ENCODE results near the gene GPR26. TPM values are rescaled to one million over a fixed set of nuclear protein-coding genes. Genes with fewer than 3 reads are reported as not detected.

GPR26 gene
- total RNA-seq, 4 donors from 2014 or later, result not detected

GRCh38 chr10:123715546-123715945, 49.4 kb downstream of the GPR26 start:
- WGBS, result 78% methylated on average over 2 of the region's 2 CpGs
- TF ChIP-seq POLR2AphosphoS5 (IDR thresholded peaks at IDR 0.05), result no peak
- no peak for TF ChIP-seq POLR2A (IDR thresholded peaks at IDR 0.05)
- TF ChIP-seq EP300 (IDR thresholded peaks at IDR 0.05), result no peak
- TF ChIP-seq CTCF (IDR thresholded peaks at IDR 0.05), result no peak
- no peaks in the 10 kb centered on the region for H3K9me3 ChIP-seq
- H3K4me3 ChIP-seq, result no peak overlapping the region
- H3K36me3 ChIP-seq, result no peaks in the 10 kb centered on the region
- H3K27ac ChIP-seq, result no peak overlapping the region
- H3K27me3 ChIP-seq, result peaks cover 7% of the 10 kb centered on the region
- DNase-seq (ENCODE audit: low spot score in 2 of 2), result no peak
- no peaks in the 10 kb centered on the region for H3K4me1 ChIP-seq

GRCh38 chr10:123717336-123717735, 51.2 kb downstream of the GPR26 start:
- Histone ChIP-seq H3K4me1 (no peaks in the 10 kb centered on the region), H3K4me3 (no peak overlapping the region), H3K27ac (no peak overlapping the region), H3K27me3 (peaks cover 3% of the 10 kb centered on the region), H3K36me3 (no peaks in the 10 kb centered on the region), H3K9me3 (no peaks in the 10 kb centered on the region)
- TF ChIP-seq CTCF (IDR thresholded peaks at IDR 0.05), result no peak
- TF ChIP-seq POLR2AphosphoS5 (IDR thresholded peaks at IDR 0.05), result no peak
- TF ChIP-seq EP300 (IDR thresholded peaks at IDR 0.05), result no peak
- DNase-seq (ENCODE audit: low spot score in 2 of 2), result no peak
- 72% methylated on average over 4 of the region's 4 CpGs for WGBS

- no peaks in the 10 kb centered on the region for H3K9me3 ChIP-seq
- H3K4me3 ChIP-seq, result no peak overlapping the region
- no peak overlapping the region for H3K27ac ChIP-seq
- H3K36me3 ChIP-seq, result no peaks in the 10 kb centered on the region
- TF ChIP-seq EP300 (IDR thresholded peaks at IDR 0.05) (no peak), CTCF (IDR thresholded peaks at IDR 0.05) (no peak), POLR2AphosphoS5 (IDR thresholded peaks at IDR 0.05) (no peak), POLR2A (IDR thresholded peaks at IDR 0.05) (no peak)
- WGBS, result 90% methylated on average over 4 of the region's 4 CpGs
- no peak for DNase-seq (ENCODE audit: low spot score in 2 of 2)
- H3K4me1 ChIP-seq, result no peaks in the 10 kb centered on the region
- H3K27me3 ChIP-seq, result peaks cover 3% of the 10 kb centered on the region
Observed at GRCh38 chr10:123718544-123719060, 52.4 kb downstream of the GPR26 start.

- Histone ChIP-seq H3K36me3 (no peaks in the 10 kb centered on the region), H3K27ac (no peak overlapping the region), H3K4me1 (no peaks in the 10 kb centered on the region), H3K9me3 (no peaks in the 10 kb centered on the region), H3K27me3 (peaks cover 4% of the 10 kb centered on the region), H3K4me3 (no peak overlapping the region)
- TF ChIP-seq POLR2AphosphoS5 (IDR thresholded peaks at IDR 0.05) (no peak), POLR2A (IDR thresholded peaks at IDR 0.05) (no peak), CTCF (IDR thresholded peaks at IDR 0.05) (no peak), EP300 (IDR thresholded peaks at IDR 0.05) (no peak)
- 84% methylated on average over 3 of the region's 3 CpGs for WGBS
- DNase-seq (ENCODE audit: low spot score in 2 of 2), result no peak
Observed at GRCh38 chr10:123720536-123720935, 54.4 kb downstream of the GPR26 start.

GRCh38 chr10:123721441-123722049, 55.4 kb downstream of the GPR26 start:
- no peaks in the 10 kb centered on the region for H3K36me3 ChIP-seq
- no peaks in the 10 kb centered on the region for H3K4me1 ChIP-seq
- no peak for TF ChIP-seq POLR2A (IDR thresholded peaks at IDR 0.05)
- TF ChIP-seq POLR2AphosphoS5 (IDR thresholded peaks at IDR 0.05), result no peak
- no peak for TF ChIP-seq EP300 (IDR thresholded peaks at IDR 0.05)
- TF ChIP-seq CTCF (IDR thresholded peaks at IDR 0.05), result no peak
- peaks cover 4% of the 10 kb centered on the region for H3K27me3 ChIP-seq
- no peaks in the 10 kb centered on the region for H3K9me3 ChIP-seq
- H3K27ac ChIP-seq, result no peak overlapping the region
- DNase-seq (ENCODE audit: low spot score in 2 of 2), result no peak
- 79% methylated on average over 7 of the region's 9 CpGs for WGBS
- no peak overlapping the region for H3K4me3 ChIP-seq

Data from suprapubic skin (tissue), 4 donors.